Measurements from ENCODE around the gene PI4K2A. TPM values are rescaled to one million over a fixed set of nuclear protein-coding genes. Genes with fewer than 3 reads are reported as not detected.

Gene PI4K2A
- total RNA-seq, 2 donors from 2014 or later: 12.3 to 26.2 TPM

DNA sequence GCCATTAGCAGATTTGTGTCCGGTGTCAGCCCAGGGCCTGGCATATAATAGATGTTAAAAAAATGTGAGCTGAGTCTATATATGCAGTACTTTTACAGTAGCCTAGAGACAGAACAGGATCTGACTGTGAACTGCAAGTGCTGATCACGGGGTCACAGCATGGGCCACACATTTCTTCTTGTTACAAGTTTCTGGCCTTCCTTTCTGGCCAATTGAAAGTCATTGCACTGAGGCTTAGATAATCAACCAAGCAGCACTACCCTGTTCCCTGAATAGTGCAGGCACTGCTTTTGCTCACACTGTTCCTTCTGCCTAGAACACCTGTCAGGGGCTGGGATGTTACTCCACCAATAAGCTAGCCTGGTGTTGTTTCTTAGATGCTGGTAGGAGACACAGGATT, 67.7 kb downstream of the PI4K2A start:
- TF ChIP-seq POLR2AphosphoS5 (IDR thresholded peaks at IDR 0.05) (no peak), CTCF (IDR thresholded peaks at IDR 0.05) (no peak), POLR2A (IDR thresholded peaks at IDR 0.05) (no peak)
- peak overlapping the region in 1 of 2 donors; percentile 43 for H3K27ac ChIP-seq
- DNase-seq (ENCODE audit: low spot score): no peak
- H3K4me3 ChIP-seq: no peak overlapping the region
- H3K4me1 ChIP-seq (replicated peaks): no peaks in the 10 kb centered on the region
- H3K27me3 ChIP-seq (replicated peaks; ENCODE audit: insufficient read depth): no peaks in the 10 kb centered on the region
- H3K9me3 ChIP-seq: no peaks in the 10 kb centered on the region
- no peaks in the 10 kb centered on the region for H3K36me3 ChIP-seq
- 50% methylated on average over 2 of the region's 2 CpGs for WGBS
- intact Hi-C loops (cut with DNase I): no loop called here

- Histone ChIP-seq H3K4me1 (replicated peaks) (no peaks in the 10 kb centered on the region), H3K36me3 (no peaks in the 10 kb centered on the region), H3K27me3 (replicated peaks; ENCODE audit: insufficient read depth) (no peaks in the 10 kb centered on the region), H3K27ac (peak overlapping the region; percentile 10 to 68), H3K9me3 (no peaks in the 10 kb centered on the region), H3K4me3 (no peak overlapping the region)
- peak; percentile 69 for DNase-seq (ENCODE audit: low spot score)
- peak; percentile 30 to 77 (median 67) for TF ChIP-seq CTCF (IDR thresholded peaks at IDR 0.05)
- peak; percentile 75 for TF ChIP-seq POLR2AphosphoS5 (IDR thresholded peaks at IDR 0.05)
- no peak for TF ChIP-seq POLR2A (IDR thresholded peaks at IDR 0.05)
- intact Hi-C loops (cut with DNase I): no loop called here
- 34% methylated on average over 18 of the region's 18 CpGs for WGBS
These were observed 68.8 kb downstream of the PI4K2A start for GRCh38 chr10:97708976-97709946.

DNA sequence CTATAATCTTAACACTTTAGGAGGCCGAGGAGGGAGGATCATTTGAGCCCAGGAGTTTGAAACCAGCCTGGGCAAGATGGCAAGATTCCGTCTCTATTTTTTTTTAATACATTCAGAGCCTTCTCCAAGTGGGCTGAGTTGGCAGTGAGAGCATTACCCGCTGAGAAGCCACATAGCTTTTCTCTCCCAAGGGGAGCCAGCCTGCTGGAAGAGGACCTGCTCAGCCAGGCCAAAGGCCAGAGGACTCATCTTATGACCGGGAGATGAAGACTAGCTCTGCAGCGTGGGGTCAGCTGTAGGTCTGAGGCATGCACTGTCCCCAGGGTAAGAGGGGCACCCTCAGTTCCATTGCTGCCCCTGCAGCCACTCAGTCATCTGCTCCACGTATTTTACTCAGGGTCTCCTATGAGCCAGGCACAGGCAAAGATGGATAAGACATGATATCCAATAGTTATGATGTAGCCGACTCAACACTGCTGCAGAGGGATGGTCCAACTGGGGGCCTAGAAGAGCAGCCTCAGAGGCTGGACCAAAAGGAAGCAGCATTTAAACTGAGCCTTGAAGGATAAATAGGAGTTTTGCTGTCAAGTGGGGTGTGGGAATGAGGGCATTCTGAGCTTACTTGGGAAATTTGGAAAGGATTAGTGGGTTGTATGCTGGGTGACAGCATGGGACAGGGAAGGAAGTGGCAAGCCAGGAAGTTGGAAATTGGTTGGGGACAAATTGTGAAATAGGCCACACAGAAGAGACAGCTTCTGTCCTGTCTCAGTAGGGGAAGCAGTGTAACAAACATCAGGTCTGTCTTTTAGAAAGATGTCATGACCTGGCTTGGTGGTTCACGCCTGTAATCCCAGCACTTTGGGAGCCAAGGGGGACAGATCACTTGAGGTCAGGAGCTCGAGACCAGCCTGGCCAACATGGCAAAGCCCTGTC, 71.4 kb downstream of the PI4K2A start:
- H3K27ac ChIP-seq: peak overlapping the region; percentile 89 to 92
- no peaks in the 10 kb centered on the region for H3K4me1 ChIP-seq (replicated peaks)
- H3K9me3 ChIP-seq: no peaks in the 10 kb centered on the region
- whole genome bisulfite sequencing: 81% methylated on average over 9 of the region's 9 CpGs
- intact Hi-C loops (cut with DNase I): no loop called here
- no peak overlapping the region for H3K4me3 ChIP-seq
- no peaks in the 10 kb centered on the region for H3K27me3 ChIP-seq (replicated peaks; ENCODE audit: insufficient read depth)
- no peak for DNase-seq (ENCODE audit: low spot score)
- TF ChIP-seq CTCF (IDR thresholded peaks at IDR 0.05) (no peak), POLR2AphosphoS5 (IDR thresholded peaks at IDR 0.05) (no peak), POLR2A (IDR thresholded peaks at IDR 0.05) (no peak)
- no peaks in the 10 kb centered on the region for H3K36me3 ChIP-seq

DNA sequence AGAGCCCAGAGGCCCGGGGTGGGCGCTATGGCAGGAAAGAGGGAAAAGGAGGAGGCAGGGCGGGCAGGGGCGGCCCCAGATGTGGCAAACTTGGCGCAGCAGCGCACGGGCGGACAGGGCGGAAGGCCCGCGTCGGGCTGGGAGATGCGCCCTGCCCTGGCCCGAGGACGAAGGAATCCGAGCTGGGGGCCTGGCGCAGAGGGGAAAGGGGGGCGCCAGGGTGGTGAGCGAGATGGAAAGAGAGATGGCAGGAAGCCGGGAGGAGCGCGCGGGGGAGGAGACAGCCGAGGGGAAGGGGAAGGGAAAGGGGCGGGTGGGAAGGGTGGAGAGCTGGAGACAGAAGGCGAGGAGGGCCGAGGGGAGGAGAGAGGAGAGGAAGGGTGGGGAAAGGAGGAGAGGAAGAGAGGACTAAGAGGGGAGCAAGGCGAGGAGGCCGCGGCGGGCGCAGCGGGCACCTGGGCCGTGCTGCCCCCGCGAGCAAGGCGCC, 72.9 kb downstream of the PI4K2A start, which contains the start of gene MARVELD1:
Gene MARVELD1, plus strand, starts transcription at position 392 of the 487 bp plus-strand sequence. CDS start 147 bp downstream, outside the sequence.
- TF ChIP-seq POLR2A (IDR thresholded peaks at IDR 0.05): no peak
- TF ChIP-seq POLR2AphosphoS5 (IDR thresholded peaks at IDR 0.05): peak; percentile 46
- intact Hi-C loops (cut with DNase I): no loop called here
- WGBS: 2% methylated on average over 37 of the region's 37 CpGs
- H3K9me3 ChIP-seq: no peaks in the 10 kb centered on the region
- no peaks in the 10 kb centered on the region for H3K4me1 ChIP-seq (replicated peaks)
- no peaks in the 10 kb centered on the region for H3K27me3 ChIP-seq (replicated peaks; ENCODE audit: insufficient read depth)
- H3K27ac ChIP-seq: peak within 1 kb of the TSS; percentile 89 to 92
- no peaks in the 10 kb centered on the region for H3K36me3 ChIP-seq
- peak; percentile 58 for DNase-seq (ENCODE audit: low spot score)
- peak within 1 kb of the TSS; percentile 44 to 53 for H3K4me3 ChIP-seq

All from prostate gland (tissue), 2 donors.